ENCODE measurements around the gene HOXA6. TPM values are rescaled to one million over a fixed set of nuclear protein-coding genes. Genes with fewer than 3 reads are reported as not detected.

HOXA6 gene
- total and polyA plus RNA-seq, 10 of the 15 experiments (the other 5 are each of a cell fraction or from before 2014, with no cell fraction given), result 0.08 TPM; not detected in 9

DNA sequence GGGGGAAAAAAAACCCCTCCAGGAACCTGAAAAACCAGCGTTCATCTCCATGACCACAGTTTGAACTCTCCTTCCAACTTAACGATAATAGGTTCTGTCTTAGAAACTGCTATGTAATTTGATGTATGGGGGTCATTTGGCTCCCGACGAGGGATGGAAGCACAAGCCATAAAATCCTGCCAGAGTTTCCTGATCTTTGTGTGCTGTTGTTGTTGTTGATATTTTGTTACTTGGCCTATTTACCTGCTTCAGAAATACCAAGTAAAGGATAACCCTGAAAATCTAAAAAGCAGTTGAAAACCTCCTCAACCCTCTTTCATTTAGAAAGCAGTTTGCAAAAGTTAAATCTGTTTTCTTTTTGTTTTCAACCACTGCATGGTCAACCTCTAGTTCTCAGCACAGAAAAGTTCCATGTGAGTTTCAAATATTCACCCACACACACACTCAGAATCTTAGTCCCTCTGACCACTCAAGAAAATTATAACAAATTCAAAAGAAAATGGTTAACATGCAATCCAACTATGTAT lies 35.8 kb downstream of the HOXA6 start:
- H3K4me3 ChIP-seq, result no peak overlapping the region
- ATAC-seq (no peak), DNase-seq (ENCODE audit: low read depth, low spot score) (no peak), FAIRE-seq (no peak)
- RAD21 ChIA-PET (ENCODE audit: unreplicated experiment), result no interaction called here
- no peaks in the 10 kb centered on the region; the same call in 1 of the 2 replicates for H4K20me1 ChIP-seq (ENCODE audit: control insufficient read depth, insufficient read depth)
- intact Hi-C loops (cut with micrococcal nuclease; ENCODE audit: unreplicated experiment) (no loop called here), in situ Hi-C loops (cut with MboI) (no loop called here)
- no peak overlapping the region for H3K4me2 ChIP-seq (ENCODE audit: control insufficient read depth, insufficient read depth)
- H3K27ac ChIP-seq (ENCODE audit: control insufficient read depth, insufficient read depth), result no peak overlapping the region
- POLR2A ChIA-PET, result no interaction called here
- TF ChIP-seq HCFC1 (IDR thresholded peaks at IDR 0.05; ENCODE audit: low read length), result no peak
- no peak for TF ChIP-seq TBL1XR1 (IDR thresholded peaks at IDR 0.05; ENCODE audit: low read depth, low read length)
- no peak for TF ChIP-seq HDGF (IDR thresholded peaks at IDR 0.05)
- TF ChIP-seq HDAC6 (IDR thresholded peaks at IDR 0.05; ENCODE audit: unreplicated experiment), result no peak
- TF ChIP-seq NFXL1 (IDR thresholded peaks at IDR 0.05; ENCODE audit: borderline replicate concordance), result no peak
- no peak for TF ChIP-seq ZNF622 (IDR thresholded peaks at IDR 0.05)
- CTCF ChIA-PET, result no interaction called here
- no peaks in the 10 kb centered on the region for H3K36me3 ChIP-seq (ENCODE audit: control insufficient read depth in 2 of 2, insufficient read depth in 2 of 2, low read length in 1 of 2)
- H3K4me1 ChIP-seq (ENCODE audit: control insufficient read depth, insufficient read depth, low read length), result no peaks in the 10 kb centered on the region
- no peaks in the 10 kb centered on the region for H3K27me3 ChIP-seq (replicated peaks in 1 of 2; ENCODE audit: control insufficient read depth in 2 of 2, insufficient read depth in 2 of 2, low read length in 1 of 2)
- H3K79me2 ChIP-seq (ENCODE audit: control insufficient read depth, insufficient read depth, low read length), result no peaks in the 10 kb centered on the region
- no peaks in the 10 kb centered on the region for H3K9me3 ChIP-seq (replicated peaks; ENCODE audit: control insufficient read depth, insufficient read depth, low read length)
- H3K9ac ChIP-seq (ENCODE audit: control insufficient read depth, insufficient read depth, low read length), result no peak overlapping the region
- SMC1A ChIA-PET (ENCODE audit: uncharacterized antibody, unreplicated experiment), result no interaction called here
- no peak overlapping the region for H2AFZ ChIP-seq (ENCODE audit: control insufficient read depth, low read depth, low read length)
- WGBS (ENCODE audit: insufficient coverage, insufficient replicate concordance, low lambda C conversion rate, missing lambda C conversion rate), result 66% methylated on average over 4 of the region's 4 CpGs
- BruUV-seq (replicated peaks), result no TSS peak

DNA sequence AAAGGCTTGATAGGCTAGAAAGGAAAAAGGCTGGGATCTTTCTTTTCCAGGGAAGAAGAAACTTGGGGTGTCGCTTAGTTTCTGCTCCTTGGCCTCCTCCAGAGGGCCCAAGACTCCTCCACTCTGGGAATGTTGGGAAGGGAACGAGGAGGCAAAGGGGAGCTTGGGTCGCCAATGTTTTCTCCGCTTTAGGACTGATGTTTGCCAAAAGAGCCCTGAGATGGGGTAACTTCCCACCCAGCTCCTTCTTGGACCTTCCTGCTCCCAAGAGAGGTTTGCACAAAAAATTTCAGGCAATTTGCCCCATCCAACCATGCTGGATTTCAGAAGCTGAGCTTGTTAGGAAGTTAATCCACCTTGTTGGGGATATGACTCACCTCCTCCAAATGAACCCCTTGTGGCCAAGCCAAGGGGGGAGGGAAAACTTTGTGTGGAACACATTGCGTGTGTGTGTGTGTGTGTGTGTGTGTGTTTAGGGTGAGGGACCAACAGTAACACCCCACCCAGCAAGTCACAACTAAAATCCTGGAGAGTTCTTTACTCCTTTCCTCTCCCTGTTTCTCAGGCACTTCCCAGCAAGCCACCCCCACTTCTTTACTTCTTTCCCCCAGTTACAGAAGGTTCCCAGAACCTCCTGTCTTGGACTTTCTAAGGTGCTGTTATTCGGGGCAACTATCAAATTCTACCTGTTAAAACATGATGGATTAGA lies 36.4 kb downstream of the HOXA6 start:
- TF ChIP-seq BCL11A (IDR thresholded peaks at IDR 0.05; ENCODE audit: low read depth, low read length), result no peak
- TF ChIP-seq CBX5 (IDR thresholded peaks at IDR 0.05; ENCODE audit: low read depth), result no peak
- TF ChIP-seq RELA (IDR thresholded peaks at IDR 0.05; ENCODE audit: borderline replicate concordance, partially characterized antibody), result no peak
- no peak for TF ChIP-seq RCOR1 (conservative IDR thresholded peaks at IDR 0.05; ENCODE audit: low read depth, low read length)
- TF ChIP-seq, protein P1, sequence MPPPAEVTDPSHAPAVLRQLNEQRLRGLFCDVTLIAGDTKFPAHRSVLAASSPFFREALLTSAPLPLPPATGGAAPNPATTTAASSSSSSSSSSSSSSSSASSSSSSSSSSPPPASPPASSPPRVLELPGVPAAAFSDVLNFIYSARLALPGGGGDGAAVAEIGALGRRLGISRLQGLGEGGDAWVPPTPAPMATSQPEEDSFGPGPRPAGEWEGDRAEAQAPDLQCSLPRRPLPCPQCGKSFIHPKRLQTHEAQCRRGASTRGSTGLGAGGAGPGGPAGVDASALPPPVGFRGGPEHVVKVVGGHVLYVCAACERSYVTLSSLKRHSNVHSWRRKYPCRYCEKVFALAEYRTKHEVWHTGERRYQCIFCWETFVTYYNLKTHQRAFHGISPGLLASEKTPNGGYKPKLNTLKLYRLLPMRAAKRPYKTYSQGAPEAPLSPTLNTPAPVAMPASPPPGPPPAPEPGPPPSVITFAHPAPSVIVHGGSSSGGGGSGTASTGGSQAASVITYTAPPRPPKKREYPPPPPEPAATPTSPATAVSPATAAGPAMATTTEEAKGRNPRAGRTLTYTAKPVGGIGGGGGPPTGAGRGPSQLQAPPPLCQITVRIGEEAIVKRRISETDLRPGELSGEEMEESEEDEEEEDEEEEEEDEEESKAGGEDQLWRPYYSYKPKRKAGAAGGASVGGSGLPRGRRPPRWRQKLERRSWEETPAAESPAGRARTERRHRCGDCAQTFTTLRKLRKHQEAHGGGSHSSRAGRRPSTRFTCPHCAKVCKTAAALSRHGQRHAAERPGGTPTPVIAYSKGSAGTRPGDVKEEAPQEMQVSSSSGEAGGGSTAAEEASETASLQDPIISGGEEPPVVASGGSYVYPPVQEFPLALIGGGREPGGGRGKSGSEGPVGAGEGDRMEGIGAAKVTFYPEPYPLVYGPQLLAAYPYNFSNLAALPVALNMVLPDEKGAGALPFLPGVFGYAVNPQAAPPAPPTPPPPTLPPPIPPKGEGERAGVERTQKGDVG (CRISPR knock-in tag; IDR thresholded peaks at IDR 0.05), result no peak
- TF ChIP-seq HDGF (IDR thresholded peaks at IDR 0.05), result no peak
- TF ChIP-seq ZNF384 (IDR thresholded peaks at IDR 0.05; ENCODE audit: borderline replicate concordance, low read depth, low read length), result no peak
- WGBS (ENCODE audit: insufficient coverage, insufficient replicate concordance, low lambda C conversion rate, missing lambda C conversion rate), result 37% methylated on average over 6 of the region's 6 CpGs
- SMC1A ChIA-PET (ENCODE audit: uncharacterized antibody, unreplicated experiment), result no interaction called here
- no peak for DNase-seq (ENCODE audit: low read depth, low spot score)
- Histone ChIP-seq H3K9me3 (replicated peaks; ENCODE audit: control insufficient read depth, insufficient read depth, low read length) (no peaks in the 10 kb centered on the region; the same call in 2 of the 3 replicates), H3K27ac (ENCODE audit: control insufficient read depth, insufficient read depth) (no peak overlapping the region), H3K9ac (ENCODE audit: control insufficient read depth, insufficient read depth, low read length) (no peak overlapping the region), H2AFZ (ENCODE audit: control insufficient read depth, low read depth, low read length) (no peak overlapping the region), H4K20me1 (ENCODE audit: control insufficient read depth, insufficient read depth) (no peaks in the 10 kb centered on the region; the same call in 1 of the 2 replicates), H3K27me3 (replicated peaks in 1 of 2; ENCODE audit: control insufficient read depth in 2 of 2, insufficient read depth in 2 of 2, low read length in 1 of 2) (no peaks in the 10 kb centered on the region), H3K4me1 (ENCODE audit: control insufficient read depth, insufficient read depth, low read length) (no peaks in the 10 kb centered on the region), H3K4me3 (no peak overlapping the region), H3K36me3 (ENCODE audit: control insufficient read depth in 2 of 2, insufficient read depth in 2 of 2, low read length in 1 of 2) (no peaks in the 10 kb centered on the region), H3K79me2 (ENCODE audit: control insufficient read depth, insufficient read depth, low read length) (no peaks in the 10 kb centered on the region), H3K4me2 (ENCODE audit: control insufficient read depth, insufficient read depth) (no peak overlapping the region)
- no peak for FAIRE-seq
- CTCF ChIA-PET, result no interaction called here
- no TSS peak for BruUV-seq (replicated peaks)
- POLR2A ChIA-PET, result no interaction called here
- in situ Hi-C loops (cut with MboI) (no loop called here), intact Hi-C loops (cut with micrococcal nuclease; ENCODE audit: unreplicated experiment) (no loop called here)
- ATAC-seq, result no peak
- RAD21 ChIA-PET (ENCODE audit: unreplicated experiment), result no interaction called here

Data from GM12878 (cell line).